ENCODE measurements around the gene MRO.
"Not testable (repeated sequence)": the region's sequence is repeated elsewhere in the genome, so short reads cannot be mapped to it uniquely, and the experiment has no call there.

Gene MRO

GRCh38 chr18:50791599-50792438, 28.0 kb downstream of the MRO start:
- no peak for DNase-seq

GRCh38 chr18:50790948-50791347, 28.9 kb downstream of the MRO start:
- DNase-seq, result no peak

GRCh38 chr18:50790241-50790640, 29.6 kb downstream of the MRO start:
- no peak for DNase-seq

- DNase-seq, result no peak
Observed at GRCh38 chr18:50788284-50788683, 31.5 kb downstream of the MRO start.

- no peak for DNase-seq
Observed at GRCh38 chr18:50786864-50787263, 33.0 kb downstream of the MRO start.

GRCh38 chr18:50783553-50783952, 36.3 kb downstream of the MRO start:
- no peak for DNase-seq

- DNase-seq, result not testable (repeated sequence)
Observed at GRCh38 chr18:50779021-50779420, 40.8 kb downstream of the MRO start.

- DNase-seq, result no peak
Observed at GRCh38 chr18:50776383-50776782, 43.4 kb downstream of the MRO start.

- DNase-seq, result no peak
Observed at GRCh38 chr18:50775726-50776125, 44.1 kb downstream of the MRO start.

GRCh38 chr18:50775207-50775606, 44.6 kb downstream of the MRO start:
- DNase-seq, result no peak

- DNase-seq, result no peak
Observed at GRCh38 chr18:50769463-50769862, 50.4 kb downstream of the MRO start.

- no peak for DNase-seq
Observed at GRCh38 chr18:50757358-50757757, 62.5 kb downstream of the MRO start.

- DNase-seq, result no peak
Observed at GRCh38 chr18:50754297-50754696, 65.5 kb downstream of the MRO start.

- DNase-seq, result no peak
Observed at GRCh38 chr18:50753311-50753710, 66.5 kb downstream of the MRO start.

GRCh38 chr18:50751947-50752346, 67.9 kb downstream of the MRO start:
- no peak for DNase-seq

- DNase-seq, result no peak
Observed at GRCh38 chr18:50751490-50751889, 68.3 kb downstream of the MRO start.

GRCh38 chr18:50750546-50750945, 69.3 kb downstream of the MRO start:
- no peak for DNase-seq

- DNase-seq, result no peak
Observed at GRCh38 chr18:50749945-50750344, 69.9 kb downstream of the MRO start.

- no peak for DNase-seq
Observed at GRCh38 chr18:50749421-50749820, 70.4 kb downstream of the MRO start.

GRCh38 chr18:50748243-50749229, 71.3 kb downstream of the MRO start:
- no peak for DNase-seq

GRCh38 chr18:50747849-50748242, 72.0 kb downstream of the MRO start:
- no peak for DNase-seq

GRCh38 chr18:50745945-50746344, 73.9 kb downstream of the MRO start:
- DNase-seq, result no peak
